Activated effector memory CD4-positive, alpha-beta T cell treated with anti-CD3 and anti-CD28 coated beads, Interleukin-2, amount 50 U/mL, for 16 hours (primary cell): Measurements from ENCODE around the gene OR9A2.
A peak's percentile ranks its signal among the peaks of the same experiment; 100 is the strongest.
"Not testable (repeated sequence)": the region's sequence is repeated elsewhere in the genome, so short reads cannot be mapped to it uniquely, and the experiment has no call there.

Experiments
- DNase-seq: peaks from one replicate; pipeline ENCODE4 v3.0.0-alpha.2; 2020

OR9A2 gene

GRCh38 chr7:143016996-143017395 is 9.9 kb downstream of the OR9A2 start:
- DNase-seq, result no peak

GRCh38 chr7:143015926-143016490 is 10.9 kb downstream of the OR9A2 start:
- DNase-seq, result no peak

- no peak for DNase-seq
These were observed 11.8 kb downstream of the OR9A2 start for GRCh38 chr7:143015084-143015483.

GRCh38 chr7:143013893-143014292 is 13.0 kb downstream of the OR9A2 start:
- no peak for DNase-seq

- DNase-seq, result no peak
These were observed 13.5 kb downstream of the OR9A2 start for GRCh38 chr7:143013473-143013872.

- no peak for DNase-seq
These were observed 14.5 kb downstream of the OR9A2 start for GRCh38 chr7:143012409-143012808.

- DNase-seq, result no peak
These were observed 14.9 kb downstream of the OR9A2 start for GRCh38 chr7:143012001-143012400.

- peak; percentile 93 for DNase-seq
These were observed 18.7 kb downstream of the OR9A2 start for GRCh38 chr7:143008007-143008901.

GRCh38 chr7:143005632-143006260 is 21.2 kb downstream of the OR9A2 start:
- DNase-seq, result no peak

GRCh38 chr7:143003393-143004051 is 23.4 kb downstream of the OR9A2 start:
- DNase-seq, result no peak

GRCh38 chr7:143002898-143003297 is 24.0 kb downstream of the OR9A2 start:
- no peak for DNase-seq

- no peak for DNase-seq
These were observed 24.8 kb downstream of the OR9A2 start for GRCh38 chr7:143002106-143002505.

- no peak for DNase-seq
These were observed 26.3 kb downstream of the OR9A2 start for GRCh38 chr7:143000648-143001047.

- DNase-seq, result no peak
These were observed 27.1 kb downstream of the OR9A2 start for GRCh38 chr7:142999793-143000192.

GRCh38 chr7:142998966-142999365 is 28.0 kb downstream of the OR9A2 start:
- no peak for DNase-seq

GRCh38 chr7:142997456-142997989 is 29.4 kb downstream of the OR9A2 start:
- DNase-seq, result no peak

- DNase-seq, result no peak
These were observed 34.5 kb downstream of the OR9A2 start for GRCh38 chr7:142992427-142992826.

- DNase-seq, result no peak
These were observed 42.6 kb downstream of the OR9A2 start for GRCh38 chr7:142984297-142984696.

GRCh38 chr7:142983825-142984224 is 43.1 kb downstream of the OR9A2 start:
- no peak for DNase-seq

GRCh38 chr7:142978402-142978801 is 48.5 kb downstream of the OR9A2 start:
- not testable (repeated sequence) for DNase-seq
